Mesendoderm (in vitro differentiated cells): ENCODE data around the gene GPR157.

Experiments used
- DNase-seq: peaks from one replicate; pipeline ENCODE4 v3.0.0; 2013
- H2AK5ac ChIP-seq: 2 replicates; pipeline ENCODE4 v1.6.1; 2013; ENCODE audit warnings: low read length, inconsistent platforms
- H2BK120ac ChIP-seq: 2 replicates; pipeline ENCODE4 v1.6.1; 2013; ENCODE audit warnings: low read depth, mild to moderate bottlenecking, low read length, moderate library complexity, mixed read lengths
- H2BK15ac ChIP-seq: replicated peaks from 2 replicates; pipeline ENCODE4 v1.6.1; 2013; ENCODE audit warnings: low read depth, mild to moderate bottlenecking, moderate library complexity
- H2BK5ac ChIP-seq: 2 replicates; pipeline ENCODE4 v1.6.1; 2013; ENCODE audit warnings: low read length, inconsistent platforms
- H3K18ac ChIP-seq: 2 replicates; pipeline ENCODE4 v1.6.1; 2013; ENCODE audit warnings: mild to moderate bottlenecking, low read length, mixed read lengths
- H3K23ac ChIP-seq: one replicate; pipeline ENCODE4 v1.6.1; 2013; ENCODE audit warnings: low read length
- H3K27ac ChIP-seq: 2 replicates; pipeline ENCODE4 v1.5.1; 2013; ENCODE audit warnings: low read depth, mild to moderate bottlenecking, inconsistent platforms, low read length, moderate library complexity
- H3K27me3 ChIP-seq: 2 replicates; pipeline ENCODE4 v1.6.1; 2013; ENCODE audit warnings: low read length, control low read depth, mild to moderate bottlenecking, inconsistent platforms; ENCODE audit not compliant: insufficient read depth, poor library complexity
- H3K36me3 ChIP-seq: 2 replicates; pipeline ENCODE4 v1.6.1; 2013; ENCODE audit warnings: low read length, inconsistent platforms; ENCODE audit not compliant: control insufficient read depth, insufficient read depth
- H3K4ac ChIP-seq: one replicate; pipeline ENCODE4 v1.6.1; 2013; ENCODE audit warnings: low read depth, mild to moderate bottlenecking, low read length, moderate library complexity
- H3K4me1 ChIP-seq: 2 replicates; pipeline ENCODE4 v1.6.1; 2013; ENCODE audit warnings: low read depth, low read length, inconsistent platforms; ENCODE audit not compliant: control insufficient read depth
- H3K4me2 ChIP-seq: 2 replicates; pipeline ENCODE4 v1.6.1; 2013; ENCODE audit warnings: low read length
- H3K4me3 ChIP-seq: 2 replicates; pipeline ENCODE4 v1.5.1; 2013; ENCODE audit warnings: mild to moderate bottlenecking, low read length
- H3K56ac ChIP-seq: one replicate; pipeline ENCODE4 v1.6.1; 2013; ENCODE audit warnings: low read length
- H3K79me1 ChIP-seq: 2 replicates; pipeline ENCODE4 v1.6.1; 2013; ENCODE audit warnings: low read length, inconsistent platforms
- H3K79me2 ChIP-seq: 2 replicates; pipeline ENCODE4 v1.6.1; 2013; ENCODE audit warnings: mild to moderate bottlenecking, low read length; ENCODE audit not compliant: control insufficient read depth, insufficient read depth
- H3K9ac ChIP-seq: 2 replicates; pipeline ENCODE4 v1.6.1; 2013; ENCODE audit warnings: low read length, inconsistent platforms
- H4K5ac ChIP-seq: one replicate; pipeline ENCODE4 v1.6.1; 2013; ENCODE audit warnings: low read length
- H4K8ac ChIP-seq: one replicate; pipeline ENCODE4 v1.6.1; 2013; ENCODE audit warnings: low read depth, mild to moderate bottlenecking, control low read depth, low read length, moderate library complexity
- WGBS: extraction: QIAGEN DNeasy Blood & Tissue Kit; methylation state at CpG from one replicate; pipeline ENCODE4 v1.1.7; 2013; ENCODE audit warnings: low lambda C conversion rate, missing lambda C conversion rate; ENCODE audit not compliant: insufficient coverage; ENCODE audit errors: extremely low coverage; 5-methylcytosine and 5-hydroxymethylcytosine counted together

GPR157 gene

DNA sequence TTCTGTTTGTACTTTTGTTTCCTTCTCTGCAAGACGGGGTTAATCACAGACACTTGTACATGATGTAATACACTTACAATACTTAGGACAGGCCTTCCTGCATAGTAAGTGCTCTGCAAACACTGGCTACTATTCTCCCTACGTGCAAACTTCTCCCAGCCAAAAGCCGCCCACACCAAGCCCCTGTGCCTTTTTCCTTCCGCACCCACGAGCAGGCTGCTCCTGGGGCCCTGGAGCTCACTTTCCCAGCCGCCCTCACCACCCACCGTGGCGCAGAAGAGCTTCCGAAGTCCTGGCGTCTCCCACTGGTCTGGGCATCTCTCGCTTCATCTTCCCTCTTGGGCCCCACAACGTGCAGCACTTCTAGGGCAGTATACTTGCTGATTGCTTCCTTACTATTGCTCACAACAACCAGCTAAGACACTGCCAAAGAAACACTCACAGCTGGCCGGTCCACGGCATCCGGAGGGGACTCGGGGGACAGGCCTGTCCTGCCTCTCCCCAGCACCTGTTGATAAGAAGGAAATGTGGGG is 22.5 kb upstream of the GPR157 start:
- Histone ChIP-seq H3K56ac (no peak overlapping the region), H4K8ac (no peak overlapping the region), H2BK5ac (no peak overlapping the region), H3K36me3 (no peaks in the 10 kb centered on the region), H3K23ac (no peak overlapping the region), H4K5ac (no peak overlapping the region), H3K79me2 (no peaks in the 10 kb centered on the region), H3K4me2 (no peak overlapping the region), H3K18ac (no peak overlapping the region), H3K27ac (no peak overlapping the region), H3K9ac (no peak overlapping the region), H3K4me1 (no peaks in the 10 kb centered on the region), H2AK5ac (no peak overlapping the region), H3K27me3 (no peaks in the 10 kb centered on the region), H2BK15ac (no peak overlapping the region), H3K4ac (no peak overlapping the region), H3K79me1 (no peaks in the 10 kb centered on the region), H3K4me3 (no peak overlapping the region), H2BK120ac (no peak overlapping the region)
- no CpG with 5 or more reads among the region's 16 CpGs for WGBS
- no peak for DNase-seq

GRCh38 chr1:9150582-9151327 is 21.9 kb upstream of the GPR157 start:
- Histone ChIP-seq H3K4me2 (no peak overlapping the region), H3K4ac (no peak overlapping the region), H2AK5ac (no peak overlapping the region), H3K18ac (no peak overlapping the region), H3K36me3 (no peaks in the 10 kb centered on the region), H3K79me2 (no peaks in the 10 kb centered on the region), H3K4me1 (no peaks in the 10 kb centered on the region), H2BK5ac (no peak overlapping the region), H3K4me3 (no peak overlapping the region), H2BK120ac (no peak overlapping the region), H2BK15ac (no peak overlapping the region), H4K5ac (no peak overlapping the region), H4K8ac (no peak overlapping the region), H3K56ac (no peak overlapping the region), H3K9ac (no peak overlapping the region), H3K27me3 (no peaks in the 10 kb centered on the region), H3K27ac (no peak overlapping the region), H3K23ac (no peak overlapping the region), H3K79me1 (no peaks in the 10 kb centered on the region)
- no peak for DNase-seq
- no CpG with 5 or more reads among the region's 16 CpGs for WGBS

DNA sequence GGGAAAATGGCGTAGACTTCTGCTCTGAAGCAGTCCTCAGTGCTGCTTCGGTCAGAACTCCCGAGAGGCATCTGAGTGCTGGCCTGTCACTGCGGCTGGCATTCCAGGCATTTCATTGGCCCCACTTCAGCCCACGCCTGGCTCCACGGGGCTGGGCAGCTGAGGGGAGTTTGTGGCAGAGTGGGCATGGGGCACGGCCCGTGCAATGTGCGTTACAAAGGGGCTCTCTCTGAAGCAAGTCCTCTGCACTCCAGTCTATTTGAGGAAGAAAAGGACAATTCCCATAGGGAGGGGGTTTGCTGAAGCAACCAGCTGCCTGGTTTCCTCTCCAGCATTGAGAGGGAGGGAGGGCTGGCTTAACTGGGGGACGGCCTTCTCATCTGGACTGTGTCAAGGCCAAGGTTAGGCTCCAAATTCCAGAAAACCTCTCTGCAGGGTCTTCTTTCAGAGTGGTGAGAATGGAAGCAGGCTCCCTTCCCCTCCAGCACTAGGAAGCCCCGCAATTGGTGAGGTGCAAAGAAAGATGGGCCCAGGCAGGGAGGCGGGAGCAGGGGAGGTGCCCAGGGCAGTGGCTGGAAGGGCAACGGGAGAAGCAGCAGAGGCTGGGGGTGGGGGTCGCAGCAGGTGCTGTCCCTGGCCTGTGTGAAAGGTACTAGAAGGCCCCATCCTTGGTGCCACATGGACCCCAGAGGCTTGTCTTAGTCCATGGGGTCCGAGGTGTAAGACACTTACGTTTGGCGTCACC is 21.1 kb upstream of the GPR157 start:
- Histone ChIP-seq H3K4ac (no peak overlapping the region), H3K4me2 (no peak overlapping the region), H2AK5ac (no peak overlapping the region), H2BK15ac (no peak overlapping the region), H3K56ac (no peak overlapping the region), H2BK120ac (no peak overlapping the region), H2BK5ac (no peak overlapping the region), H3K79me2 (no peaks in the 10 kb centered on the region), H3K27ac (no peak overlapping the region), H4K8ac (no peak overlapping the region), H3K9ac (no peak overlapping the region), H3K27me3 (no peaks in the 10 kb centered on the region), H3K4me1 (no peaks in the 10 kb centered on the region), H3K79me1 (no peaks in the 10 kb centered on the region), H4K5ac (no peak overlapping the region), H3K18ac (no peak overlapping the region), H3K36me3 (no peaks in the 10 kb centered on the region), H3K4me3 (no peak overlapping the region), H3K23ac (no peak overlapping the region)
- no CpG with 5 or more reads among the region's 17 CpGs for WGBS
- no peak for DNase-seq

DNA sequence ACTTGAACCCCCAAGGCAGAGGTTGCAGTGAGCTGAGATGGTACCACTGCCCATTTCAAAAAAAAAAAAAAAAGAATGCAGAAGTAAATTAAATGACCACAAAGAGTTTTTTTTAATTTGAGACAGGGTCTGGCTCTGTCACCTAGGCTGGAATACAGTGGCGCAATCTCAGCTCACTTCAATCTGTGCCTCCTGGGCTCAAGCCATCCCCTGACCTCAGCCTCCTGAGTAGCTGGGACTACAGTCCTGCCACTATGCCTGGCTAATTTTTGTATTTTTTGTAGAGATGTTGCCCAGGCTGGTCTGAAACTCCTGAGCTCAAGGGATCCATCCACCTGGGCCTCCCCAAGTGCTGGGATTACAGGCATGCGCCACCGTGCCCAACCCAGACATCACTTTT is 20.2 kb upstream of the GPR157 start:
- Histone ChIP-seq H3K23ac (no peak overlapping the region), H2BK5ac (no peak overlapping the region), H2BK120ac (no peak overlapping the region), H3K4me2 (no peak overlapping the region), H2AK5ac (no peak overlapping the region), H3K4me1 (no peaks in the 10 kb centered on the region), H3K56ac (no peak overlapping the region), H3K27ac (no peak overlapping the region), H2BK15ac (no peak overlapping the region), H3K27me3 (no peaks in the 10 kb centered on the region), H4K8ac (no peak overlapping the region), H3K79me1 (no peaks in the 10 kb centered on the region), H3K9ac (no peak overlapping the region), H3K4me3 (no peak overlapping the region), H3K18ac (no peak overlapping the region), H3K36me3 (no peaks in the 10 kb centered on the region), H3K4ac (no peak overlapping the region), H4K5ac (no peak overlapping the region), H3K79me2 (no peaks in the 10 kb centered on the region)
- DNase-seq: no peak
- WGBS: no CpG with 5 or more reads among the region's 3 CpGs

GRCh38 chr1:9146156-9146555 is 17.3 kb upstream of the GPR157 start:
- no peak overlapping the region for H3K4me2 ChIP-seq
- H3K4me3 ChIP-seq: no peak overlapping the region
- H3K18ac ChIP-seq: no peak overlapping the region
- H3K4me1 ChIP-seq: no peaks in the 10 kb centered on the region
- H3K9ac ChIP-seq: no peak overlapping the region
- no peak overlapping the region for H4K5ac ChIP-seq
- no peak overlapping the region for H4K8ac ChIP-seq
- H3K27ac ChIP-seq: no peak overlapping the region
- no peaks in the 10 kb centered on the region for H3K36me3 ChIP-seq
- DNase-seq: no peak
- no peaks in the 10 kb centered on the region for H3K79me1 ChIP-seq
- H3K4ac ChIP-seq: no peak overlapping the region
- no peak overlapping the region for H2AK5ac ChIP-seq
- H2BK5ac ChIP-seq: no peak overlapping the region
- H2BK120ac ChIP-seq: no peak overlapping the region
- no CpG with 5 or more reads among the region's 8 CpGs for WGBS
- no peaks in the 10 kb centered on the region for H3K79me2 ChIP-seq
- no peak overlapping the region for H3K56ac ChIP-seq
- H2BK15ac ChIP-seq: no peak overlapping the region
- no peaks in the 10 kb centered on the region for H3K27me3 ChIP-seq
- H3K23ac ChIP-seq: no peak overlapping the region
